HG02840 (cell line): ENCODE data around the gene BRD4.
A peak's percentile ranks its signal among the peaks of the same experiment; 100 is the strongest.

ENCODE experiments used
- ATAC-seq: cut with Tn5 transposase; IDR thresholded peaks from one replicate; pipeline ENCODE4 v1.9.1; 2021; ENCODE audit warnings: mild to moderate bottlenecking, moderate library complexity, moderate number of reproducible peaks; ENCODE audit not compliant: unreplicated experiment, low FRiP score

The BRD4 gene

DNA sequence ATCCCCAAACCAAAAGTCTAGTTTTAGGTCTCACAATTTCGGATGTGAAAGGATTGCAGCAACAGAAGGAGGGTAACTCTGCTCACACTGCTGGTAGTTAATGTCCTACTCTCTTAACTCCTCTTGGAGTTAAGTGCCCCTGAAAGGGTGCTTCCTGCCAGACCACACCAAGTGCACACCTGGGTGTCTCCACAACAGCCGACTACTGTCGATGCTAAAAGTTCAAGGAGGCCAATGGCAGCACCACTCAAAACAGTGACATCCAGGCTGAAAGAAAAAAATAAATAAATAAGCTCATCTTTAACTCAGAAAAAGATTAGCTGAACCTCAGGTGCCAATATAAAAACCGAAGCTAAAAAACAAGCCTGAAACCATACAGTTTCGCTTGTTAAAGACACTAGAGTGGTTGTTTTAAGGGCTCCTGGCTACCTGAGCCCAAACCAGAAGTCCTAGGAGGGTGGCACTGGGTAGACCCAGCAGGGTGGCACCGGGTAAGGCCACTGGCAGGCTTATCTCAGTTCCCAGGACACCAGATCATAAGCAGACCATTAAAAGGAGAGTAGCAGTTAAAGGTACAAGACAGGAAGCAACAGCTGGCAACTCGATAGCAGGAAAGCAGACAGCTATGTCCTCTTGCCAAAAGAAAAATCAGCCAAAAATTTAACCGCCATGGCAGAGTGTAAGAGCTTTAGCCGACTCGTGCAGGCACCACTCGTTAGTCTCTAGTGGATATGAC, 39.3 kb downstream of the BRD4 start:
- no peak for ATAC-seq

DNA sequence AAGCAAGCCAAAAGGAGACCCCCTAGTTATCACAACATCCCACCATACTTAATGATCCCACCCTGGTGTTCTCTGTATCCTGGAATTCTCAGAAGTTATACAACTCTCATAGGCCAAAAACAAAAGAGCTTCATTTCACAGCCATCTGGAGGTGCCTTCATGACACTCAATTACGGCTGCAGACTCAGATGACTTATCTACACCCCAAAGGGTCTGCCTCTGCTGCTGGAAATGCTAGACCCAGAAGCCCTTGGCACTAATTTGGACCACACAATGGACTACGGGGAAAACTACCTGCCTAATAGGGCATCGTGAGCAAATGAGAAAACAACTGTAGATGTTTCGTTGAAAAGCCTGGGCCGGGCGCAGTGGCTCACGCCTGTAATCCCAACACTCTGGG, 40.2 kb downstream of the BRD4 start:
- no peak for ATAC-seq

DNA sequence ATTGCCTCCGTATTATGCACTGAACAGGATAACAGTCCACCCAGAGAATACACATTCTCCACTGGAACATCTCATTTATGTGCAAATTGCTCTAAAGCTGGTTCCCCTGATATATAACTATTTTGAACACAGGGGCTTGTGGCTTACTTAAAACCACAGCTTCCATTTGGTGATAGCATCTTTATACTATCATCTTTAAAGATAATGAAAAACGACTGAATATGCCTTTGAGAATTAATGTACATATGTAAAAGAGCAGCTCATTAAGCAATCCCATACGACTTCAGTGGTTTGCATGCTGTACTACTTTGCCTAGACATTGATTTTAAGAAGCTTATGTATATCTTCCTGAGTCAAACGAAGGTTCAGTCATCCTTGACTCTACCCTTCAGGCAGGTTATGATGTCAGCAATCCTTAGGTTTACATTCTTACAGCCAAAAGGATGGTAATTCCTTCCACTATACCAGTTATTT, 40.8 kb downstream of the BRD4 start:
- no peak for ATAC-seq

DNA sequence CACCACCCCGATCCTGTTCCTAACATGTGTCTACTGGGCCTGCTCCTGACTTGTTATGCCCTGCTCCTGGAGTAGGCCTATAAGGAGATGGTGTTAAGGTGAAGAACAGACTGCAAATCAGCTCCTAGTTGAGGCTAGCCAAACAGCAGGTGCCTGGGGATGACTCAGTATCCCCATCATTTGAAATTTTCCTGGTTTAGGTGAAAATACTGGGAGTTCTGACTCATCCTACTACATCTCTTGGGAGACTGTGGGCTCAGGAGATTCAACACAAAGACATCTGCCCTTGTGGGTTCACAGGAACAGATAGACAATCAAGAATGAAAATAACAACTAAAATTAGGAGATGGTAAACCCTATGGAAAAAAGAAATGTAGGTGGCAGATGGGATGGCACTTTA, 41.2 kb downstream of the BRD4 start:
- no peak for ATAC-seq

DNA sequence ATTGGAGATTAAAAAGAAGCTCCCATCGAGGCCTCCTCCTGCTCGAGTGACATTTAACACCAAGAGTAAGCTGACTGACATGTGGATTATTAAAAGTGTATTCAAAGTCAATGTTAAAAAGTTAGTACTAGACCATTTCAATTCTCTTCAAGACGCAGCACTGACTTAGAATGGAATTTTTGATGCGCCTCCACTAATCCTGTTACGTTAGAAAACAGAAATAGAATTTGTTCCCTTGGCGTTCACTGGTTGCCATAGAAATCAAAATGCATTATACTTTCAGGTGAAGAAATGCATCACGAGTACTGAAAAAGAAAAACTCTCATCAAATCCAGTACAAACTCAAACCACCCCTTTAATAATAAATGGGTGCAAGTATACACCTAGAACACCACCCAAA, 42.2 kb downstream of the BRD4 start:
- no peak for ATAC-seq

DNA sequence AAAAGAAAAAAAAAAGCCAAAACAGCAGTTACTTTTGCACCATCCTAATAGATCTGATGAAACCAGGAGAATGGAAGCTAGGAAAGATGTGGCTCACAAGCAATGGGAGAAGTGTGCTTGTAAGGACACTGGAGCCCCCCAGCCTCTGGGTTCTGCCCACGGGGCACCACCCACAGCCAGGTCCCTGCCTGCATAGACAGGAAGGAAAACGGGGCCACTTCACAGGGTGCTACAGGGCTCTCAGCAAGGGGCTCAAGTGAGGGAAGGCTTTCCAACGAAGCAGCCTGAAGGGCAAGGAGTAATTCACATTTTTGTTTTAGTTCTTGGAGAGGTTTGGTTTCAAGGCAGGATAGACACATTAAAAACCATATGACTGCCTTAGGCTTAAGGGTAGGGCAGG, 42.7 kb downstream of the BRD4 start:
- no peak for ATAC-seq

DNA sequence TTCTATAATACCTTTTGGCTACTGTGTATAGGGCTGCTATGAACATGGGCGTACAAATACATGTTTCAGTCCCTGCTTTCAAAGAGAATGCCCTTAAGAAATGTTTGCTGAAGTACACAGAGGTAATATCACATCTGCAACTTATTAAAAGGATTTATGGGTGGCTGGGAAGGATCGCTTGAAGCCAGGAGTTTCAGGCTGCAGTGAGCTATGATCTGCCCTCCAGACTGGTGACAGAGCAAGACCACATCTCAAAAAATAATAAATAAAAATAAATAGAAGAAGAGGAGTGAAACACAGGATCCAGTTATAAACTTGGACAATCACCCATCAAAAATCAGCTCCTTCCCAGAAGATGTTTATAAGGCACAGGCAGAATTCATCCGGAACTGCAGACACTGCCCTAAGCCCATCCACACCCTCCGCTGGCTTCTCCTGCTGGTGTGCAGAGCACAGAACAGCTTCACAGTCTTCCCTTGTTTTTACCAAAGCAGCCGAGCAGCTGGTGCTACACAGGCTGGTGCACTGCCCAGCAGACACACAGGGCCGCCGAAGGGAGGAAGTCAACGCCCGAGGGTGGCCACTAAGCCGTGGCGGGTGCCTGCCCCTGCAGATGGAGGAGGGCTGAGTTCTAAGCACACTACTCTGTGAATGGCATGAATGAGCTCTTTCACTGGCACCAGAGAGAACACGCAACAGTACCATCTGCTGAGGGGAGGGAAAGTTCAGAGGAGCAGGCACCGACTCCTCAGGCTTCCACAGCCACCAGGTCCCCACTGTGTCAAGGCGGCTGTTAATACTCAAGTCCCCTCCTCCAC, 44.0 kb downstream of the BRD4 start:
- no peak for ATAC-seq

DNA sequence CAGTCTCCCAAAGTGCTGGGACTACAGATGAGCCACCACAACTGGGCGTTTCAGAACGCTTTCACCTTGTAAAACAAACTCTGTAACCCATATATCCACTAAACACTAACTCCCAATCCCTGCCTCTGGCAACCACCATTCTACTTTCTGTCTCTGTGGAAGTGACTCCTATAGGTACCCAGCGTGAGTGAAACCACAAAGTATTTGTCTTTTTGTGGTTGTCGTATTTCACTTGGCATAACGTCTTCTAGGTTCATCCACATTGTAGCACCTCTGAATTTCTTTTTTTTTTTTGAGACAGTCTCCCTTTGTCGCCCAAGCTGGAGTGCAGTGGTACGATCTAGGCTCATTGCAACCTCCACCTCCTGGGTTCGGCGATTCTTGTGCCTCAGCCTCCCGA, 44.8 kb downstream of the BRD4 start:
- ATAC-seq: no peak

DNA sequence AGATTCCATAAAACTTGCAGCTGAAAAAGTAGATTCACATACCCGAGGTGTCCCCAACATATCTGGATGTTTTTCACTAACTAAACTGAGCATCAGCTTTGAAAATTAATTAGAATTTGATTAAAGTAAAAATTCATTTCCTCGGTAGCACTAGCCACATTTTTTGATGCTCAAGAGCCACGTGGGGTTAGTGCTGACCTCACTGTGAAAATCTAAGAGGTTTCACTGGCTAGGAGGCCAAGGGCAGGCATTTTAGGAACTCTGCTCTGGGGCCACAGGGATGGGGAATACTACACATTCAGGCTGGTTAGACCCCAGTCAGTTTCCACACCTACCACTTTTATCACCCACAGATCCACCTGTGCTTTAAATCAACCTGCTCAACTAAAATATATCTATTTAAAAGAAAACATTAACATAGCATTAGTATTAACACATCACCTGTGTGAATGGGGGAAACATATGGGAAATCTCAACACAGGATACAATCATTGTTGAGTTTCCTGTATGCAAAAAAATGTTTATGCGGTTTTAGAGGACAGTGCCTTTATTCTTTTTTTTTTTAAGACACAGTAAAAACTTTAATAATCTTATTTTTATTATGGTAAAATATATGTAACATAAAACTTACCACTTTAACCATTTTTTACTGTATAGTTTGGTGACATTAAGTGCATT, 45.5 kb downstream of the BRD4 start:
- no peak for ATAC-seq

DNA sequence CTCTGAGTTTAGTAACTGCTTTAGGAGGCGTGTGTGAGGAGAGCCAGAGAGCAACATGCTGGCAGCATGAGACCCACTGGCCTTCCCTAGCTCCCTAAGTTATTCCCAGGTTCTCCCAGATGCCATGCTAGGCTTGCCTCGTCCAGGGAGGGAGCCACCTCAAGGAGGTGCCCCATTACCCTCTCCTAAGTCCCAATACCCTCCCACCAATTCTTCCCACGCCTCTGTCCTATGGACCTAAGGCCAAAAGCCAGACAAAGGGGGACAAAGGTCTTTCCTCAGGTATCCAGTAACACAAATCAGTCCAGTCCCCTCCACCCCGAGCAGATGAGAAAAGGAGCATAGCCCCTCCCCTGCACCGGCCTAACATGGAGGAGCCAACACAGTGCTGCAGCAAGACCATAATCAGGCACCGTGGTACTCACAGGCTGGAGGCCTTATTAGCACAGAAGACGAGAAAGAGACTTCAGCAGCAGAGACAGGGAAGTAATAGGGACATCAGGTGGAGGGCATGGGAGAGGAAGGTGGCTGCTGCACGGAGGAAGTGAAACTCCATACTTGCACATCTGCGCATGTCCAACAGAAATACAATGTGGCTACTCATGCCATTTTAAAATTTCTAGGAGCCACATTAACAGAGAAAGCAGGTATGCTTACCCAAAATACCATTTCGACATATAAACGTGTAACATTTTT, 46.3 kb downstream of the BRD4 start:
- peak; percentile 49 for ATAC-seq

DNA sequence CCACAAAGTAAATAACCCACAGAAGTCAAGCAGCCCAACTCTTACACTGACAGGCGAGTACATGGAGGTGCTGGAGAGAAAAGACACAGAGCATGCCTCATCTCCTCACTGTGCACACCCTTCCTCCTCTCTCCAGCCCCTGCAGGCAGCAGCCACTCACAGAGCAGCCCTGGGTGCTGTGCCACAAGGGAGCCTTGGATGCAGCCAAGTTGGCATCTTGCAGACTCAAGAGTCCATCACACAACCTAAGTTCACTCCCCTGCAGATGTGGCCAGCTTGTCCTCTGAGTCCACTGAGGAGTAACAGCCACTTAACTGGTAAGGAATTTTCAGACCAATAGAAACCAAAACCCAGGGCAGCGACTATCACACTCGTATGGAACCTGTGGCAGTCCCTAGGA, 47.4 kb downstream of the BRD4 start:
- no peak for ATAC-seq

DNA sequence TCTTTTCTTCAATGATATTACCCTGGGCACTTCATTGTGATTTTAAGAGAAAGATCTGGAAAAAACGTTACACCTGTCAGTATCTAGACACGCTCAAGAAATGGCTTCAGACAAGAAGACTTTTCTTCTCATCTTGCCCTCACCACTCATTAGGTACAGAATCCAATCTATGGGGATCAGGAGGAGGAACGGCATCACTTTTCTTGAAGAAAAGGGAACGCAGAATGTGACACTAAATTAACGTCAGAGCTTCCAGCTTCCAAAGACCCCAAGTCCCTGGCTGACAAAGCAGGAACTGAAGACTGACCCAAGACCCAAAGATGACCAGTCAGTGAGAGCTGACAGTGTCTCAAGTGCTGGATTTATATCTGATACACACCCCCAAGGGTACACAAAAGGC, 48.2 kb downstream of the BRD4 start:
- no peak for ATAC-seq

DNA sequence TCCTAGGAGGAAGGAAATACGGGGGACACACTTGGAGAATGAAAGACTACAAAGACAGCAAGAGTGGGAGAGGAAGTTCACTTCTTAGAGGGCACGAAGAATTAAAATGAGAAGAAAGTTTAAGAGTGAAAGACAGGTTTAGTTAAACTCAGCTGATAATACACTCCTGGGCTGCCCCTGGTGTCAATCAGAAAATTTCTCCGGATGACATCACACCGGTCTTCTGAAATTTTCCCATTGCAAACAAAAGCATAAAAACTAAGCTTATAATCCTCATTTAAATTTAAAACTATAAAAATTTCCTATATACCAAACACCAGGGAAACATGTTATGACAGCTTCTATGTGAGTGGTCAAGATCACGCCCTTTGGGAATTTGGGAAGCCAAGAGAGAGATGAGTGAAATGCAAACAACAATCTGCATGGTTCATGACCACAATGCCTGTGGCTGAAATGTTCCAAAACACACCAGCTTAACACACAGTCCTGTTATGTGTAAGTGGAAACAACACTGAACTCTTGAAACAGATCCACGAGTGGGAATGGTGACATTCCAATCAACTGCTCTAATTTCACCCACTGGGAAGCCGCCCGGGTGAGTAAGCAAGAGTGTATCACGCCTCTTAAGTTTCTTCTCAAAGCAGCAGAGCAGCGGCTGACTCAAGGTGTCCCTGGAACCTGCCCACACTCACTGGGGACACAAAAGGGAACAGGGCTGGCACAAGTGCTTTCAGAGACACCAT, 49.0 kb downstream of the BRD4 start:
- no peak for ATAC-seq

DNA sequence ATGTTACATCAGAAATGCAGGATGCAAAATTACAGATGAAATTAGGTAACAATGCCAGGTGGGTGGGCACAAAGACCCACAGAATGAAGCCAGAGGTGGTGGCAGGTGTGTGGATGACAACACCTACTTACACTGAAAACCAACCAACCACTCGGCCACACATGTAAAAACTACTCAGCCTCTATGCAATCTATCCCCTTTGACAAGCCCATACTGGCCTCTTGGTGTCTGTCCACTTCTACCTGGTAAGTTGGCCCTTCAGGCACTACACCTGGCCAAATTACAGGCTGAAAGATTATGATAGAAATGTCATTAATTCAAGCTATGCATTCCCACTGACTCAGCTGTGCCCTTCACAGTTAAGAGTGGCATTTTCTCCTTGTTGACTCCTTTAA, 50.0 kb downstream of the BRD4 start:
- no peak for ATAC-seq

DNA sequence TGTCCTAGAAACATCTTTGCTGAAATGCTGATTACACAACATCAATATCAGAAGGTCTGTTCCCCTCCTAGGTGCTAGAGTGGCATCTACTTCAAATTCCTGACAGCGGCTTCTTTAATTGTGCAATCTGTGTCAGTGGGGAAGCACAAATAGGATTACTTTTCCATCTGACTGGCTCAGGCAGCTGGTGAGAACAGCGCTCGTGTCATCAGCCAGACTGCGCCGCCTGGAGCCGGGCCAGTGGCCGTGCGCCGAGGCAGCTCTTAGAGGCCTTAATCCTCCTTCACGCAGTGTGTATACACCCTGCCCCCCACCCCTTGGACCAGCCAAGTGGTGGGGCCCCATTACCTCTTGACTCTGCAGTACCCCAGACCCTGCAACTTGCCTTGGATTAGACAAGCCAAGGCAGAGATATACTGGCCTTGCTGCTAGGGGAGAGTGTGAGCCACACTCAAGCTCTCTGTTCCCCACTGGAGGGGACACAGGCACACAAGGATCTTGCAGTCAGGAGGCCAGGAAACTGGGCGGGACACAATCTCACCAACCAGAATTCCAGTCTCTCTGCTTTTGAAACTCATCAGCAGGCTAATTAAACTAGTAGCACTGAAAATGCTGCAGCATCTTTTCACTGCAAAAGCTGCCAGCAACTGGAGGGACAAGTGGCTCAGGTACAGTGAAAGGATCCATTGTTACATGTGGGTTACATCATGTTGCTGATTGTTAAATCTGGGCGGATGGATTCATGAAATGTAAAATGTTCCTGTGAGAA, 51.2 kb downstream of the BRD4 start:
- ATAC-seq: no peak

DNA sequence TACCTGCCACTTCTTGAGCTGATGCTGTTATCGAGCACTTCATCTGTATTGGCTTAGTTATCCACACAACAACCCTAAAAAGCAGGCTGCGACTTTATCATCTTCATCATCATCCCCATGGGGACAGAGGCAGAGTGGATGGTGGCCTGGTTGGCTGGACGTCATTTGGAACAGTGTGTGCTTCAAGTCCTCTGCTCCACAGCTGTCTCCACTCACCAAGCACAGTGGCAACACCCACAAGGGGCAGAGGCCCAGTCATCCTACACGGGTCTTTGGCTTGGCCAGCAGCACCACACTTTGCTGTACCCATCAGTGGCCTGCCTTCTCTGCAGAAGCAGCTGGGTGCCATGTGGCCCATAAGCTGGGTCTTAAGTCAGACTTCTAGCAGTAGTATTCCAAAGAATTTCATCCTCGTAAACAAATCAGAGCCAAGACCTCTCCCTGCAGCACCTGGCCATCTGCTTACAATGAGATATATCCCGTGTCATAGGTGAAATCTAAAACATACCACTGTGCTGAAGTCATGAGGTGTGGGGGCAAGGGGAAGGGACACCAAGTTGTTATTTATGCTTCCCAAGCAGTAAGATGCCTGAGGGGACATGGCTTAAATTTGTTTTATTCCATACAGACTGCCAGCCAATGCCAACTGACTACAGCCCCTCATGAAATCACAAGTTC, 52.2 kb downstream of the BRD4 start:
- no peak for ATAC-seq

DNA sequence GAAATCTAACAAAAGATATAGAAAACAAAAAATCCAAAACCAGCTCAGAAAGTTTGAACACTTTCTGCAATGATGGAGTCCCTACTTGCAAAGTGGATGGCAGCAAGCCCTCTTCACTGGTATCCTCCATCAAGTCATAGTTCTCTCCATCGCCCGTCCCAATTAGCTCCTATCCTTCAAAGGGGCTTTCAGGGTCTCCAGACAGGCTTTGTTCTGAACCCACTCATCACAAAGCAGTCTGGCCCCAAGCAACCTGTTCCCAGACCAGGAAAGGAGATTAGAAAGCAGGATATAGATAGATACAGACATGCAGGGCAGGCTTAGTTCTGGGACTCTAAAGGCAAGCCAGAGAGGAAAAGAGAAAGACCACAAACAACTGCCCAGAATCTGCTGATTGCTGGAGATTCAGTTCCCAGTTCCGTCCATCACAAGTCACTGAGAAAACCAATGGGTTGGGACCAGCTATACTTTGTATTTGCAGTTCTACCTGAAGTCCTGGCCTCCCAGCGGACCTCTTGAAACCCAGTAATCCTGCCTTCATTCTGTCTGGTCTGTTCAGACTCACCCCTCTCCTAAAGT, 52.9 kb downstream of the BRD4 start:
- no peak for ATAC-seq

DNA sequence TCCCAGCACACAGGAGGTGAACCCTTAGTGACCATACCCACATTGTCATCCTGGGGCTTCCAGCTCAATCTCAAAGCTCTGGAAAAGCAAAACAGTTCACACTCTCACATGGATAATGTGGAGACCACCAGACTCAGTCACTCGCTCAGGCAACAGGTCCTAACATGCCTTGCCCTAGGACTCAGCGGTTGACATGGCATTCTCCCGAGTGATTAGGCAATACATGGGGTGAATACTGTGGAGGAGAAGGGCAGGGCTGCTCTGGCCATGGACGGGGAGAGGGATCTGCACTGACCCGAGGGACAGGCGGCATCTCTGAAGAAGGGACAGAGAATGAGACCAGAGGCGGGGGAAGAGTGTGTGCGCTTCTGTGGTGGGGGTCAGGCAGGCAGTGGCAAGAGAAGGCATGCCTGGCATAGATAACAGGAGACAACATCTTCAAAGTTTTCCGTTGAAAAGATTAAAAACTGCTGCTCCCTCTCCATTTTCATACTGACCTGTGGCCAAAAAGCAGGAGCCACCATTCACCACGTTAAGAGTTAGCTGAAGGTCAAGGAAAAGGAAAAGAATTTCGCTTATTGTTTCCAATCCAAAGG, 55.6 kb downstream of the BRD4 start:
- ATAC-seq: no peak
